Right lung (tissue), 5 donors: ENCODE results near the gene RANBP17. TPM values are rescaled to one million over a fixed set of nuclear protein-coding genes. Genes with fewer than 3 reads are reported as not detected.
"Not testable (repeated sequence)": the region's sequence is repeated elsewhere in the genome, so short reads cannot be mapped to it uniquely, and the experiment has no call there.

Source experiments
- DNase-seq, 2 donors: peaks; one replicate each; pipeline ENCODE4 v3.0.0-alpha.2; 2013
- polyA plus RNA-seq, 5 donors: library from polyadenylated mRNA; unstranded; fragments of 120-200 nt; gene quantifications; one replicate each; pipeline versions ENCODE4 v1.2.1 to v1.2.3, GENCODE V29; 2013; ENCODE audit warnings: inconsistent platforms in 1 of 5, low replicate concordance in 1 of 5; ENCODE audit not compliant: insufficient read length in 5 of 5, insufficient read depth in 1 of 5

Gene RANBP17
- polyA plus RNA-seq, 5 donors = 21.5 to 56.2 (median 39.6) TPM

GRCh38 chr5:171295801-171296200 is 434.0 kb downstream of the RANBP17 start:
- no peak for DNase-seq

- DNase-seq = not testable (repeated sequence)
These were observed 436.1 kb downstream of the RANBP17 start for GRCh38 chr5:171297941-171298340.

GRCh38 chr5:171299228-171299627 is 437.4 kb downstream of the RANBP17 start:
- no peak for DNase-seq

- no peak for DNase-seq
These were observed 438.0 kb downstream of the RANBP17 start for GRCh38 chr5:171299851-171300250.

GRCh38 chr5:171300358-171300757 is 438.5 kb downstream of the RANBP17 start:
- DNase-seq = no peak

GRCh38 chr5:171306166-171306565 is 444.3 kb downstream of the RANBP17 start:
- DNase-seq = no peak

- no peak for DNase-seq
These were observed 445.2 kb downstream of the RANBP17 start for GRCh38 chr5:171306781-171307591.

- DNase-seq = no peak
These were observed 446.1 kb downstream of the RANBP17 start for GRCh38 chr5:171307789-171308452.

- DNase-seq = no peak
These were observed 446.8 kb downstream of the RANBP17 start, which contains the start of gene TLX3 for GRCh38 chr5:171308453-171309275. Gene TLX3, plus strand, starts transcription at chr5:171309248. Its CDS starts 118 bp downstream, at chr5:171309366.

GRCh38 chr5:171309276-171310211 is 447.7 kb downstream of the RANBP17 start:
- DNase-seq = no peak

- no peak for DNase-seq
These were observed 448.5 kb downstream of the RANBP17 start for GRCh38 chr5:171310212-171310818.

GRCh38 chr5:171310819-171311321 is 449.1 kb downstream of the RANBP17 start:
- DNase-seq = no peak

GRCh38 chr5:171311322-171312077 is 449.7 kb downstream of the RANBP17 start:
- no peak for DNase-seq

GRCh38 chr5:171312129-171312974 is 450.5 kb downstream of the RANBP17 start:
- no peak for DNase-seq

- no peak for DNase-seq
These were observed 451.8 kb downstream of the RANBP17 start for GRCh38 chr5:171313481-171314206.

GRCh38 chr5:171314728-171315385 is 453.0 kb downstream of the RANBP17 start:
- DNase-seq = no peak

GRCh38 chr5:171315386-171315891 is 453.6 kb downstream of the RANBP17 start:
- no peak for DNase-seq
